DMS79 (cell line): Measurements from ENCODE around the gene CHST7.
A peak's percentile ranks its signal among the peaks of the same experiment; 100 is the strongest.

Source experiments
- DNase-seq: peaks from one replicate; lab custom pipeline; 2025; lab: John Stamatoyannopoulos, UW

The CHST7 gene

DNA sequence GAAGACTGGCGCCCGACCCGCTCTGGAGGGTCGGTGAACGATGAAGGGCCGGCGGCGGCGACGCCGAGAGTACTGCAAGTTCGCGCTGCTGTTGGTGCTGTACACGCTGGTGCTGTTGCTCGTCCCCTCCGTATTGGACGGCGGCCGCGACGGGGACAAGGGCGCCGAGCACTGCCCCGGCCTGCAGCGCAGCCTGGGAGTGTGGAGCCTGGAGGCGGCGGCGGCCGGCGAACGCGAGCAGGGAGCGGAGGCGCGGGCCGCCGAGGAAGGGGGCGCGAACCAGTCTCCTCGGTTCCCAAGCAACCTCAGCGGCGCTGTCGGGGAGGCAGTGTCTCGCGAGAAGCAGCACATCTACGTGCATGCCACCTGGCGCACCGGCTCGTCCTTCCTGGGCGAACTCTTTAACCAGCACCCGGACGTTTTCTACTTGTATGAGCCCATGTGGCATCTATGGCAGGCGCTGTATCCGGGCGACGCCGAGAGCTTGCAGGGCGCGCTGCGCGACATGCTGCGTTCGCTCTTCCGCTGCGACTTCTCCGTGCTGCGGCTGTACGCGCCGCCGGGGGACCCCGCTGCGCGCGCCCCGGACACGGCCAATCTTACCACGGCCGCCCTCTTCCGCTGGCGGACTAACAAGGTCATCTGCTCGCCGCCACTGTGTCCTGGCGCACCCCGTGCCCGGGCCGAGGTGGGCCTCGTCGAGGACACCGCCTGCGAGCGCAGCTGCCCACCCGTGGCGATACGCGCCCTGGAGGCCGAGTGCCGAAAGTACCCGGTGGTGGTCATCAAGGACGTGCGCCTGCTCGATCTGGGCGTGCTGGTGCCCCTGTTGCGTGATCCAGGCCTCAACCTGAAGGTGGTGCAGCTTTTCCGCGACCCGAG, 568 bp downstream of the CHST7 start:
- DNase-seq: peak; percentile 27

GRCh38 chrX:46574774-46575381, 1.3 kb downstream of the CHST7 start:
- peak; percentile 23 for DNase-seq

GRCh38 chrX:46575586-46575985, 2.0 kb downstream of the CHST7 start:
- no peak for DNase-seq

DNA sequence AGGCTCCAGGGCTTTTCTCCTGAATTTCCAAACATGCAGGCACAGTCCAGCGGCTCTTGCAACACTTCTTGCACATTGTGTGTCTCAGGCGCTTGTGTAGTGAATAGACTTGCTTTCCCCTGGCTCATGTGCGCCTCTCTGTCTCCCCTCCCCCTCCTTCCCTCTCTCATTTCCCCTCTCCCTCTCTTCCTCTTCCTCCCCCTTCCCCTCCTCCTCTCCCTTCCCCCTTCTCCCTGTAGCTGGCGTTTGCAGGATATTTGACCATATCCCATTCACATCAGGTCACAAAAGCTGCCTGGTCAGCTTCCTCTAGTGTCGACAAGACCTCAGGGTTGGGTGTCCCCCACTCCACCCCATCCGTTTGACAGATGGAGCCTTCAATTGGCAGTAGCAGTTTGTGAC, 2.4 kb downstream of the CHST7 start:
- no peak for DNase-seq

- DNase-seq: no peak
Observed at GRCh38 chrX:46576458-46576857, 2.9 kb downstream of the CHST7 start.

GRCh38 chrX:46577221-46578005, 3.8 kb downstream of the CHST7 start:
- no peak for DNase-seq

GRCh38 chrX:46579250-46579649, 5.7 kb downstream of the CHST7 start:
- DNase-seq: no peak

DNA sequence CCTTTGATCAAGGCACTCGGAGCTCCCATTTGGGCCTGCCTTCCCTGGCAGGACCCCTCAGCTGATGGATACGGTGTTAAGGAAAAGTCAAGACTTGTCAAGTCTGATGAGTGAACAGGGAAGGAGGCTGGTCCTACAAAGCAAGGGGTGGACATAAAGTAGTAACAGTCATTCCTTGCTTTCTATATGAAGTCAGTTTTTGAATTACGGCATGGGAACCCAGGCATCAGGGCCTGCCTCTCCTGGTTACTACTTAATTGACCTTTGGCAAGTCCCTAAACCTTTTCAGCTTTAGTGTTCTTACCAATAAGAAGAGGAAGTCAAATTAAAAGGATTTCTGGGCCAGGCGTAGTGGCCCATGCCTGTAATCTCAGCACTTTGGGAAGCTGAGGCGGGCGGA, 7.0 kb downstream of the CHST7 start:
- no peak for DNase-seq

- no peak for DNase-seq
Observed at GRCh38 chrX:46582325-46582724, 8.8 kb downstream of the CHST7 start.

GRCh38 chrX:46582966-46583365, 9.4 kb downstream of the CHST7 start:
- no peak for DNase-seq

DNA sequence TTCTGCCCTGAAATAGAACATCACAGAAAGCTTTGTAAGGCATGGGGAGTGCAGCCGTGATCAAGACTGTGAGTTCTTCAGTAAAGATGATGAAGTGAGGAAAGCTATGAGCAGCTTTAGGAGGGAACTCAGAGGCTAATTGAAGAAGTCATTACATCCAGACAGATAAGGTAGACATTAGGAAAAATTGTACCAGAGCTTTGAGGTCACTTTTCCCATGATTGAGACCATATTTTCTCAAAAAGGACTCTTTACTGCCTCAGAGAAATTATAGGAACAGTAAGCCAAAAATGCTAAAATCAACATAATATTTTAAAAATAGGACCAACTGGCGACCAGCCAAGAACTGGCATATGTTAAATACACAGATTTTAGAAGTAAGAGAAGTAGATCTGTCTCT, 11.2 kb downstream of the CHST7 start:
- DNase-seq: no peak

DNA sequence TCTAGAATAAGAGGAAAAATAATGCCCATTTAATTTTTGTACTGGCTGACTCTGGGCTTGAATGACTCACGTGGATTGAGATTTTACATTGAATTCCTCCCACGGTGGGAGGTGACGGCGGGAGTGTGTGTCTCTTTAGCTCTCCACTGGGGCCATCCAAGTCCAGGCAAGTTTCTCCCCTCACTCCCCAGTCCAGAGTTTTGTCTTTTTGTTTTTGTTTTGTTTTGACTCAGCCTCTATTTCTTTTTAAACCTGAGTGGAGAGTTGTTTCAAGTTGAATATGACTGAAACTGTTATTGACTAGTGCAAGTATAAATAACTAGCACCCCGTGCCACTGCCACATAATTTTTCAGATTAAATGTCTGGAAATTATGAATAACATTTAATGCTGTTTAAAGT, 13.6 kb downstream of the CHST7 start:
- no peak for DNase-seq

DNA sequence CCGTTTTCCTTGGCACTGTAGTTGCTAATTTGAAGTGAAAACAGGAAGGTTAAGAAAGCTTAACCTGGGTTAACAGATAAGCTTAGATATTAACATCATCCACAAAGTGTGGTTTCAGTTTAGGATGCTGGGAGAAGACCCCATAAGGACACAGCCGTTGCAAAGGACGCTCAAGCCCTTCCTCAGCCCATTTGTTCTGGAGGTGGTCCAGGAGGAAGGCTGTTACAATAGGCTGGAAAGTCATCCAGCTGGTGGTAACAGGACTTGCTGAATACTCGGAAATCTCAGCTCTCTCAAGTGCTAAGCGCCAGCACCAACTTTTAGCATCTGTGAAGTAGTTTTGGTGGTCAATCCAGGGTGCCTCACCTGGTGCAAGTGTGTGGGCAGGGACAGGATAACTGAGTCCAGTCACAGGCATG, 14.2 kb downstream of the CHST7 start:
- no peak for DNase-seq

- DNase-seq: no peak
Observed at GRCh38 chrX:46588263-46588662, 14.7 kb downstream of the CHST7 start.

GRCh38 chrX:46589977-46590723, 16.6 kb downstream of the CHST7 start:
- no peak for DNase-seq

DNA sequence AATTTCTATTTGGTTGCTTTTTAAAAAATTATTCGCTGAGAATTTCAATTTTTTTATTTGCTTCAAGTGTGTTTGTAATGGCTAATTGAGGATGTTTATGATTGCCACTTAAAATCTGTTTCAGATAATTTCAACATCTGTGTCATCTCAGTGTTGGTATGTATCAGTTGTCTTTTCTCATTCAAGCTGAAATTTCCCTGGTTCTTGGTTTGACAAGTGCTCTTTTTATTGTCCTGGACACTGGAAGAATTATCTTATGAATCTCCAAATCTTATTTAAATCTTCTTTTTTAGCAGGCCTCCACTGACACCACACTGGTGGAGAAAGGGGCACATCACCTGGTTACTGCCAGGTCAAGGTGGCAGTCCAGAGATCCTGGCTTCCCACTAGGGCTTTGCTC, 21.5 kb downstream of the CHST7 start:
- DNase-seq: no peak

GRCh38 chrX:46597208-46597607, 23.6 kb downstream of the CHST7 start:
- no peak for DNase-seq

DNA sequence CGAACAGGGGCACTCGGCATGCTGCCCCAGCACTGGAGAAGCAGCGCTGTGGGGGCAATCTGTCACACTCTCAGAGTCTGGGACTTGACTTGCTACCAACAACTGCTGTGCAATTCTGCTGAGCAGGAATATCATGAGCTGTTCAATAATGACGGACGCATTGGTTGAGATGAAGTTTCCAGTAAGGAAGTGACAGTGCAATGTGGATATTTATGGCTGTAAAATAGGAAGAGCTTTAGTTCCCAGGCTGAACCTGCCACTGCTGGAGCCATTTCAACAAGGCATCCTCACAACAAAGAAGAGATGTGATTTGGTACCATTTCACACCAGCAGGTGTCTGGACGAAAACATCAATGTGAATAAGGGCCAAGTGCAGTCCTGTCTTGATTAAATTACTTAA, 24.2 kb downstream of the CHST7 start:
- no peak for DNase-seq

DNA sequence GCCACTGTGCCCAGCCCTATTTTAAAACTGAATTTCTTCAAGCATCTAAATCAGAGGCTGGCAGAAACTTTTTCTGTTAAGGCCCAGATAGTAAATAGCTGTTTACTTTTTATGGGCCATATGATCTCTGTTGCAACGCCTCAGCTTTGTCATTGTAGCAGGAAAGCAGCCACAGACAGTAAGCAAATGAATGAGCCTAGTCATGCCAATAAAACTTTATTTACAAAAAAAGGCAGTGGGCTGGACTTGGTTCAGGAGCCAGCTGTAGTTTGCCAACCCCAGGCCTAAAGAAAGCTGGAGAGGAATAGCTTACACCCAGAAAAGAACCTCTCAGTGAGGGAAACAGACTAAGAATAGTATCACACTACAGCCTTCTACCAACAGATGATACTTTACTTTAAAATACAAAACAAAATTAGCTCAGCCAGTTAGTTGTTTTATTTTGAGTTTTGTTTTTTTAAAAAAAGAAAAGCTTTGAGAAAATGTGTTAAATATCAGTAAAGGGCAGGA, 25.5 kb downstream of the CHST7 start:
- DNase-seq: no peak

GRCh38 chrX:46601283-46601682, 27.7 kb downstream of the CHST7 start:
- no peak for DNase-seq

DNA sequence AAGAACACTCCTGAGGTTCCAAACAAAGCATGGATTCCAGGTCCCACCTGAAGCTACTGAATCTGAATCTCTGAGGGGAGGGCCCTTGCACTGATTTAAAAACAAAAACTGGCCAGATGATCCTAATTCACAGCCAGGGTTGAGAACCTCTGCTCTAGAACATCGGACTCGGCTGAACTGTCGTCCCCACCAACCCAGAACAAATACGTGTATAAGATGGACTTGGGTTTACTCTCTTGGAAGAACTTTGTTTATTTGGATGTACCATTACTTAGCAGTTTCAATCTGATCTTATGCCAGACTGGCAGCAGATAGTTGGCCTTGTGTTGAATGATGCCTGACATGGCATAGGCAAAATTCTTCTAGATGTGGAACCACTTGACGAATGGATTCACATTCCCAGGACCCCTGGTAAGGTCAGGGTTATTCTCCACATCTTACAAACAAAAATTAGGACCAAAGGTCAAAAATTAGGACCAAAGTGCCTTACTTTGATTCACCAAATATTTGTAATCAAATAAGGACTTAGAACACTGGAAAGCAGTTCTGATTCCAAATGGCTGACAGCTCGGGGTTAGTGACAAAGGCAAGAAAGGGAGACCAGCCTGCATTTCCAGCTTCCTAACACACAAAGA, 29.0 kb downstream of the CHST7 start:
- DNase-seq: no peak
